Loucy (cell line): ENCODE results near the gene TTF2.

Experiments used
- H2AFZ ChIP-seq: fragments of 200-600 bp; sonication (generic); 2 replicates; pipeline ENCODE4 v1.6.0; 2016; ENCODE audit warnings: antibody characterized with exemption, mild to moderate bottlenecking, low read length, moderate library complexity
- H3F3A ChIP-seq: fragments of 200-600 bp; 2 replicates; pipeline ENCODE4 v1.6.0; 2016; ENCODE audit warnings: antibody characterized with exemption, low read depth, mild to moderate bottlenecking
- H3K27me3 ChIP-seq: fragments of 200-600 bp; sonication (generic); 2 replicates; pipeline ENCODE4 v1.6.1; 2014; ENCODE audit warnings: low read length, mild to moderate bottlenecking; ENCODE audit not compliant: insufficient read depth, poor library complexity, severe bottlenecking
- H3K36me3 ChIP-seq: fragments of 200-600 bp; sonication (generic); 2 replicates; pipeline ENCODE4 v1.6.1; 2016; ENCODE audit warnings: low read length; ENCODE audit not compliant: insufficient read depth
- H3K4me1 ChIP-seq: fragments of 200-600 bp; sonication (generic); 2 replicates; pipeline ENCODE4 v1.5.1; 2014; ENCODE audit warnings: low read length, mild to moderate bottlenecking; ENCODE audit not compliant: insufficient read depth, poor library complexity, severe bottlenecking
- H3K4me2 ChIP-seq: fragments of 200-600 bp; sonication (generic); 2 replicates; pipeline ENCODE4 v1.6.0; 2014; ENCODE audit warnings: antibody characterized with exemption, low read length, low read depth, mild to moderate bottlenecking; ENCODE audit not compliant: poor library complexity, severe bottlenecking
- H3K4me3 ChIP-seq: fragments of 200-600 bp; sonication (generic); 2 replicates; pipeline ENCODE4 v1.5.1; 2014; ENCODE audit warnings: low read length, mild to moderate bottlenecking, mixed read lengths; ENCODE audit not compliant: poor library complexity, severe bottlenecking
- H3K79me2 ChIP-seq: fragments of 200-600 bp; sonication (generic); 2 replicates; pipeline ENCODE4 v1.6.1; 2014; ENCODE audit warnings: low read length; ENCODE audit not compliant: insufficient read depth
- H3K9ac ChIP-seq: fragments of 200-600 bp; sonication (generic); 2 replicates; pipeline ENCODE4 v1.6.0; 2014; ENCODE audit warnings: mild to moderate bottlenecking, low read depth, low read length, moderate library complexity; ENCODE audit not compliant: poor library complexity, severe bottlenecking
- H3K9me2 ChIP-seq: fragments of 200-600 bp; sonication (generic); replicated peaks from 2 replicates; pipeline ENCODE4 v1.6.1; 2016; ENCODE audit warnings: low read depth, low read length, mixed read lengths
- H3K9me3 ChIP-seq: fragments of 200-600 bp; sonication (generic); 2 replicates; pipeline ENCODE4 v1.6.1; 2014; ENCODE audit warnings: mild to moderate bottlenecking, antibody characterized with exemption, low read length, low read depth; ENCODE audit not compliant: insufficient read depth
- H4K20me1 ChIP-seq: fragments of 200-600 bp; sonication (generic); 2 replicates; pipeline ENCODE4 v1.6.0; 2014; ENCODE audit warnings: antibody characterized with exemption, low read length, mild to moderate bottlenecking; ENCODE audit not compliant: insufficient read depth, poor library complexity, severe bottlenecking
- EZH2phosphoT487 ChIP-seq: fragments of 200-600 bp; IDR thresholded peaks from 2 replicates; pipeline ENCODE4 v1.6.1; 2018; ENCODE audit warnings: antibody characterized with exemption, mild to moderate bottlenecking, moderate library complexity, borderline replicate concordance
- TF ChIP-seq, protein P1 (sequence below): fragments of 200-600 bp; sonication (generic); conservative IDR thresholded peaks from 2 replicates; pipeline ENCODE4 v1.5.1; 2014; ENCODE audit warnings: mild to moderate bottlenecking, antibody characterized with exemption, low read length

Gene TTF2

DNA sequence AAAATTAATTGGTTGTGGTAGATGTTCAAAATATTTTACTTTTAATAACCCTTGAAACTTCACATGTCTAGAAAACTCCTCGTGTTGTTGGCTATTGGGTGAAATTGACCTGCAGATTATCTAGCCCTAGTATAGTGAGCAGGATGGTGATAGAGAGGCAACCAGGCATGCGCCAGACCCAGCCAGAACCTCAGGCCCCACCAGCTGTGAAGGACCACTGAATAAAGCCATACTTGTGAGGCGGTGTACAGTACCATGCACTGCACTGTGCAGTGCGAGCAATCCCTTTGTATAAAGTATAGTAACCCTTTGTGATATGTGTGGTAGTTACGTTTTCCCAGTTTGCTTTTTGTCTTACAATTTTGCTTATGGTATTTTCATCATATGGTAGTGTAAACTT lies 8.5 kb downstream of the TTF2 start:
- peaks cover 58% of the 10 kb centered on the region for H3K79me2 ChIP-seq
- H3K36me3 ChIP-seq = peaks cover 2% of the 10 kb centered on the region; the same call in 1 of the 2 replicates
- H3K9ac ChIP-seq = no peak overlapping the region
- no peaks in the 10 kb centered on the region for H3K27me3 ChIP-seq
- no peaks in the 10 kb centered on the region for H3K9me3 ChIP-seq
- H3K9me2 ChIP-seq = no peaks in the 10 kb centered on the region
- no peaks in the 10 kb centered on the region for H4K20me1 ChIP-seq
- H3K4me2 ChIP-seq = no peak overlapping the region
- no peak for TF ChIP-seq EZH2phosphoT487
- TF ChIP-seq, protein P1, sequence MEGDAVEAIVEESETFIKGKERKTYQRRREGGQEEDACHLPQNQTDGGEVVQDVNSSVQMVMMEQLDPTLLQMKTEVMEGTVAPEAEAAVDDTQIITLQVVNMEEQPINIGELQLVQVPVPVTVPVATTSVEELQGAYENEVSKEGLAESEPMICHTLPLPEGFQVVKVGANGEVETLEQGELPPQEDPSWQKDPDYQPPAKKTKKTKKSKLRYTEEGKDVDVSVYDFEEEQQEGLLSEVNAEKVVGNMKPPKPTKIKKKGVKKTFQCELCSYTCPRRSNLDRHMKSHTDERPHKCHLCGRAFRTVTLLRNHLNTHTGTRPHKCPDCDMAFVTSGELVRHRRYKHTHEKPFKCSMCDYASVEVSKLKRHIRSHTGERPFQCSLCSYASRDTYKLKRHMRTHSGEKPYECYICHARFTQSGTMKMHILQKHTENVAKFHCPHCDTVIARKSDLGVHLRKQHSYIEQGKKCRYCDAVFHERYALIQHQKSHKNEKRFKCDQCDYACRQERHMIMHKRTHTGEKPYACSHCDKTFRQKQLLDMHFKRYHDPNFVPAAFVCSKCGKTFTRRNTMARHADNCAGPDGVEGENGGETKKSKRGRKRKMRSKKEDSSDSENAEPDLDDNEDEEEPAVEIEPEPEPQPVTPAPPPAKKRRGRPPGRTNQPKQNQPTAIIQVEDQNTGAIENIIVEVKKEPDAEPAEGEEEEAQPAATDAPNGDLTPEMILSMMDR = no peak
- H3F3A ChIP-seq = no peaks in the 10 kb centered on the region
- no peak overlapping the region for H3K4me3 ChIP-seq
- H2AFZ ChIP-seq = no peak overlapping the region
- peaks cover 16% of the 10 kb centered on the region for H3K4me1 ChIP-seq

DNA sequence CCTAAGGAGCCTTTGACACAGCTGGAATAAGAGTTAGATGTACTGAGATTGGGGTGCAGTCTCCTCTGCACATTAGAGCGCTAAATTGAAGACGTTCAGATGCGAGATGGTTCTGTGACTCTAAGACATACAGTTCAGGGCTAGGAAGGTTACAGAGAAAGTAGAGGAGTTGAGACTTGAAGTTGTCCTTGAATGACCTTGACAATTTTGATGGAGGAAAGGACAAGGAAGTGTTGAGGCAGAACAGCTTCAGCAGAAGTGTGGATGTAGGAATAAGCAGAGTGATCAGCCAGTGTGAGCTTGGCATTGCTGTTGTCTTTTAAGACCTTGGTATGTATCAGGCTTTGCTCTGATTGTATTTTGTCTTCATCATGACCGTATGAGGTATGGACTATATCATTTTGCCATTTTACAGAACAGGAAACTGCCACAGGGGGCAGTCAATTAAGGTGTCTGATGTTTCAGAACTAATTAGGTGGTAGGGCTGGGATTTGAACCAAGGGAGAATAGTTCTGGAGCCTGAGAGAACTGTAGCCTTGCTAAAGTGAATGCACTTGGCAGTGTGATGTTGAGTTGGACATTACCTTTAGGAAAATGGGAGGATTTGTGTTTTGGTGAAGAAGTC lies 9.2 kb downstream of the TTF2 start:
- Histone ChIP-seq H3K27me3 (no peaks in the 10 kb centered on the region), H3K4me2 (peak overlapping the region; percentile 12), H3K4me1 (peaks cover 15% of the 10 kb centered on the region), H3K9me3 (no peaks in the 10 kb centered on the region), H4K20me1 (no peaks in the 10 kb centered on the region), H3K79me2 (peaks cover 50% of the 10 kb centered on the region), H3K9ac (no peak overlapping the region), H3F3A (no peaks in the 10 kb centered on the region), H3K36me3 (peaks cover 9% of the 10 kb centered on the region), H3K4me3 (no peak overlapping the region), H2AFZ (no peak overlapping the region), H3K9me2 (no peaks in the 10 kb centered on the region)
- TF ChIP-seq, protein P1 = peak; percentile 48; the same call in 1 of the 2 replicates
- TF ChIP-seq EZH2phosphoT487 = no peak

DNA sequence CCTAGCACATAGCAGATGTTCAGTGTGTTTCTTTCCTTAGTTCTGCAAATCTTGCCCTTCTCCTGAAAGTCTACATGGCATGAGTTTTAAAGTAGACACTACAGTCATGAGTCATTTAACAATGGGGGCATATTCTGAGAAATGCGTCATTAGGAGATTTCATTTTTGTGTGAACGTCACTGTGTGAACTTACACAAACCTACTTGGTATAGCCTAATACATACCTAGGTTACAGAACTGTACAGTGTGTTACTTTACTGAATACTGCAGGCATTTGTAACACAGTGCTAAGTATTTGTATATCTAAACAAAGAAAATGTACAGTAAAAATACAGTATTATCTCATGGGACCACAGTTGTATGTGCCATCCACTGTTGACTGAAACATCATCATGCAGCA lies 10.0 kb downstream of the TTF2 start:
- no peak overlapping the region for H2AFZ ChIP-seq
- H3K4me1 ChIP-seq = peaks cover 15% of the 10 kb centered on the region
- H3K9me3 ChIP-seq = no peaks in the 10 kb centered on the region
- no peak for TF ChIP-seq EZH2phosphoT487
- TF ChIP-seq, protein P1 = no peak
- no peaks in the 10 kb centered on the region for H3F3A ChIP-seq
- H3K9me2 ChIP-seq = no peaks in the 10 kb centered on the region
- peaks cover 17% of the 10 kb centered on the region for H3K36me3 ChIP-seq
- H3K79me2 ChIP-seq = peaks cover 44% of the 10 kb centered on the region
- H3K4me3 ChIP-seq = no peak overlapping the region
- H3K9ac ChIP-seq = no peak overlapping the region
- no peaks in the 10 kb centered on the region for H4K20me1 ChIP-seq
- no peak overlapping the region for H3K4me2 ChIP-seq
- no peaks in the 10 kb centered on the region for H3K27me3 ChIP-seq
